Measurements from ENCODE around the gene RAPGEF4. TPM values are rescaled to one million over a fixed set of nuclear protein-coding genes. Genes with fewer than 3 reads are reported as not detected.

Gene RAPGEF4
- total and polyA plus RNA-seq, 2 of the 8 experiments (the other 6 are each of a cell fraction or from before 2014, with no cell fraction given): 1.2 to 2.6 TPM

GRCh38 chr2:172912266-172912665 is 176.6 kb downstream of the RAPGEF4 start:
- Histone ChIP-seq H3K4ac (replicated peaks; ENCODE audit: insufficient read length, low read depth, low read length) (no peak overlapping the region), H3K79me2 (ENCODE audit: control insufficient read depth in 1 of 2, insufficient read depth in 2 of 2, low read length in 2 of 2) (no peaks in the 10 kb centered on the region), H3K36me3 (ENCODE audit: control insufficient read depth in 2 of 4, insufficient read depth in 4 of 4, low read length in 3 of 4) (no peaks in the 10 kb centered on the region), H3K4me1 (replicated peaks in 1 of 4; ENCODE audit: control insufficient read depth in 3 of 4, insufficient read depth in 4 of 4, low read length in 3 of 4) (no peaks in the 10 kb centered on the region), H4K5ac (ENCODE audit: insufficient read length, low read depth, low read length) (no peak overlapping the region), H2BK120ac (replicated peaks; ENCODE audit: low read depth, low read length) (no peak overlapping the region), H3K18ac (ENCODE audit: extremely low read depth, low read length) (no peak overlapping the region), H2BK5ac (ENCODE audit: low read depth, low read length) (no peak overlapping the region), H3K27ac (ENCODE audit: low read depth, low read length) (no peak overlapping the region), H2BK20ac (ENCODE audit: low read length) (no peak overlapping the region), H3K4me2 (ENCODE audit: insufficient read depth in 1 of 2, low read depth in 2 of 2, low read length in 2 of 2) (no peak overlapping the region), H2AFZ (ENCODE audit: low read length) (no peak overlapping the region), H4K91ac (replicated peaks; ENCODE audit: insufficient read length, low read length) (no peak overlapping the region), H3K4me3 (ENCODE audit: extremely low read depth in 1 of 4, insufficient read depth in 2 of 4, low read depth in 3 of 4, low read length in 4 of 4) (no peak overlapping the region), H3K14ac (ENCODE audit: insufficient read length) (no peak overlapping the region), H3K9ac (replicated peaks in 1 of 4; ENCODE audit: extremely low read depth in 1 of 4, low read depth in 3 of 4, low read length in 3 of 4) (no peak overlapping the region), H3K56ac (replicated peaks; ENCODE audit: insufficient read length, low read depth, low read length) (no peak overlapping the region), H2BK15ac (ENCODE audit: low read length) (no peak overlapping the region), H2BK12ac (ENCODE audit: low read depth, low read length) (no peak overlapping the region), H3K23ac (ENCODE audit: insufficient read length) (no peak overlapping the region), H4K8ac (ENCODE audit: extremely low read depth, insufficient read depth, low read length) (no peak overlapping the region), H3K9me3 (ENCODE audit: insufficient read depth in 2 of 2, low read depth in 1 of 2, low read length in 1 of 2) (no peaks in the 10 kb centered on the region), H4K20me1 (replicated peaks in 1 of 2; ENCODE audit: control insufficient read depth in 1 of 2, insufficient read depth in 2 of 2, low read length in 2 of 2) (no peaks in the 10 kb centered on the region), H3K27me3 (replicated peaks in 1 of 4; ENCODE audit: control insufficient read depth in 3 of 4, extremely low read depth in 1 of 4, insufficient read depth in 3 of 4, low read length in 3 of 4) (no peaks in the 10 kb centered on the region), H3K23me2 (ENCODE audit: low read depth, low read length) (no peaks in the 10 kb centered on the region), H3K79me1 (ENCODE audit: low read depth, low read length) (no peaks in the 10 kb centered on the region), H2AK5ac (ENCODE audit: low read depth, low read length) (no peak overlapping the region)
- TF ChIP-seq SP1 (IDR thresholded peaks at IDR 0.05; ENCODE audit: low read depth, low read length): no peak
- TF ChIP-seq SAP30 (IDR thresholded peaks at IDR 0.05; ENCODE audit: insufficient read depth, insufficient replicate concordance, low read length): no peak
- no peak for TF ChIP-seq ZNF274 (IDR thresholded peaks at IDR 0.05; ENCODE audit: borderline replicate concordance, extremely low read depth, low read length)
- no peak for TF ChIP-seq ATF2 (IDR thresholded peaks at IDR 0.05; ENCODE audit: low read length)
- no peak for TF ChIP-seq TCF12 (IDR thresholded peaks at IDR 0.05; ENCODE audit: low read depth, low read length)
- TF ChIP-seq CBX8 (IDR thresholded peaks at IDR 0.05; ENCODE audit: borderline replicate concordance, low read depth, low read length): no peak
- TF ChIP-seq SRF (IDR thresholded peaks at IDR 0.05; ENCODE audit: low read depth, low read length): no peak
- no peak for TF ChIP-seq SIRT6 (IDR thresholded peaks at IDR 0.05; ENCODE audit: low read length)
- TF ChIP-seq JUN (IDR thresholded peaks at IDR 0.05; ENCODE audit: low read depth, low read length): no peak
- no peak for TF ChIP-seq SP4 (IDR thresholded peaks at IDR 0.05; ENCODE audit: low read length)
- FAIRE-seq (no peak), DNase-seq (ENCODE audit: low read depth in 1 of 2, low spot score in 2 of 2) (no peak)
- ChIA-PET CTCF (ENCODE audit: partially characterized antibody) (interaction anchor here (1.4 kb wide), 1 partner anchor 19 kb away, joined by 4 read pairs; no protein-coding TSS in a partner anchor), POLR2A (ENCODE audit: partially characterized antibody) (no interaction called here)
- 88% methylated on average over 1 of the region's 1 CpG; no CpG with 5 or more reads in 1 of the 2 experiments for WGBS, 2 experiments (ENCODE audit: extremely low coverage in 1 of 2, insufficient coverage in 1 of 2, insufficient read length in 1 of 2, insufficient replicate concordance in 2 of 2, low coverage in 1 of 2, low lambda C conversion rate in 2 of 2, missing lambda C conversion rate in 1 of 2)

Measured in H1 (cell line).